HCT116 (cell line): ENCODE data around the gene TNFRSF9. TPM values are rescaled to one million over a fixed set of nuclear protein-coding genes. Genes with fewer than 3 reads are reported as not detected.

ENCODE experiments used
- ATAC-seq: fragments of 200-7000 bp; cut with Tn5 transposase; 2 replicates; pipeline ENCODE4 v1.9.1; 2020; ENCODE audit warnings: mild to moderate bottlenecking, moderate library complexity
- BruUV-seq: library from RNA; stranded (reverse); fragments of 400-500 nt; replicated peaks from 2 replicates; lab custom pipeline; 2021; lab: Mats Ljungman, UMichigan
- CTCF ChIA-PET: fragments of 300-600 bp; sonication (Branson Sonifier 250); formaldehyde crosslinking; loops from one replicate; lab custom pipeline; 2021; ENCODE audit warnings: antibody characterized with exemption; lab: Charles Lee
- POLR2A ChIA-PET: fragments of 300-600, 350-600 bp; sonication (Branson Sonifier 250); formaldehyde crosslinking; loops from one replicate; lab custom pipeline; 2021; ENCODE audit warnings: antibody characterized with exemption; lab: Charles Lee
- RAD21 ChIA-PET, 2 experiments: fragments of 300-600 bp; sonication (Branson Sonifier 250); formaldehyde crosslinking; loops; one replicate each; lab custom pipeline; 2023; ENCODE audit warnings: low total read pairs in 2 of 2; ENCODE audit not compliant: uncharacterized antibody in 2 of 2, unreplicated experiment in 2 of 2, low non-redundant PET in 1 of 2; lab: Charles Lee
- DNase-seq: peaks from one replicate; pipeline ENCODE4 v3.0.0-alpha.2; 2010; ENCODE audit warnings: low read depth, low spot score
- H2AFZ ChIP-seq: fragments of 200-600 bp; shearing (Covaris generic), sonication (generic); 2 replicates; pipeline ENCODE4 v1.6.1; 2017; ENCODE audit warnings: low read depth, mixed run types, mixed read lengths, antibody characterized with exemption, low read length; ENCODE audit not compliant: poor library complexity, severe bottlenecking
- H3K27ac ChIP-seq: 2 replicates; pipeline ENCODE4 v1.5.1; 2012; ENCODE audit warnings: low read depth, low read length
- H3K27me3 ChIP-seq: fragments of 200-600 bp; sonication (generic); 2 replicates; pipeline ENCODE4 v1.6.1; 2016; ENCODE audit warnings: mixed run types, low read length, mixed read lengths; ENCODE audit not compliant: insufficient read depth
- H3K36me3 ChIP-seq, 2 experiments: fragments of 200-500 bp in 1 of 2; fragments of 200-600 bp in 1 of 2; sonication (Bioruptor generic) in 1 of 2; sonication (generic) in 1 of 2; 2 replicates each; pipeline versions ENCODE4 v1.5.1 to v1.6.1; 2014 to 2016; ENCODE audit warnings: low read length in 2 of 2, inconsistent platforms in 1 of 2, mixed read lengths in 1 of 2, mixed run types in 1 of 2; ENCODE audit not compliant: insufficient read depth in 2 of 2, control insufficient read depth in 1 of 2
- H3K4me1 ChIP-seq, 2 experiments: fragments of 200-600 bp in 1 of 2; sonication (generic) in 1 of 2; 2 replicates each; pipeline versions ENCODE4 v1.5.1 to v1.6.1; 2012 to 2017; ENCODE audit warnings: low read length in 2 of 2, inconsistent platforms in 1 of 2, mild to moderate bottlenecking in 1 of 2, mixed read lengths in 1 of 2, mixed run types in 1 of 2, moderate library complexity in 1 of 2; ENCODE audit not compliant: insufficient read depth in 2 of 2, control insufficient read depth in 1 of 2
- H3K4me2 ChIP-seq: fragments of 200-600 bp; sonication (generic); 2 replicates; pipeline ENCODE4 v1.6.1; 2017; ENCODE audit warnings: mixed run types, low read length, mixed read lengths
- H3K4me3 ChIP-seq, 2 experiments: fragments of 200-600 bp in 1 of 2; sonication (generic) in 1 of 2; replicated peaks in 1 of 2; 2 replicates each; pipeline ENCODE4 v1.5.1; 2011 to 2016; ENCODE audit warnings: low read length in 2 of 2, control low read depth in 1 of 2, low read depth in 1 of 2, mild to moderate bottlenecking in 1 of 2, mixed read lengths in 1 of 2, mixed run types in 1 of 2
- H3K79me2 ChIP-seq: fragments of 200-600 bp; sonication (generic); 2 replicates; pipeline ENCODE4 v1.6.1; 2017; ENCODE audit warnings: mild to moderate bottlenecking, mixed run types, low read length, moderate library complexity, mixed read lengths; ENCODE audit not compliant: insufficient read depth
- H3K9ac ChIP-seq: fragments of 200-600 bp; sonication (generic); 2 replicates; pipeline ENCODE4 v1.6.1; 2016; ENCODE audit warnings: low read length, mixed read lengths
- H3K9me2 ChIP-seq: fragments of 200-600 bp; sonication (generic), shearing (Covaris generic); 2 replicates; pipeline ENCODE4 v1.6.1; 2017; ENCODE audit warnings: mixed run types, mild to moderate bottlenecking, moderate library complexity; ENCODE audit not compliant: insufficient read depth
- H3K9me3 ChIP-seq, 2 experiments: fragments of 200-500 bp in 1 of 2; fragments of 200-600 bp in 1 of 2; sonication (Bioruptor generic) in 1 of 2; sonication (generic) in 1 of 2; 2 replicates each; pipeline ENCODE4 v1.6.1; 2014 to 2017; ENCODE audit warnings: low read length in 2 of 2, mixed read lengths in 2 of 2, inconsistent platforms in 1 of 2, low read depth in 1 of 2, mild to moderate bottlenecking in 1 of 2, mixed run types in 1 of 2, moderate library complexity in 1 of 2; ENCODE audit not compliant: control insufficient read depth in 1 of 2, insufficient read depth in 1 of 2
- H4K20me1 ChIP-seq: fragments of 200-600 bp; sonication (generic), shearing (Covaris generic); 2 replicates; pipeline ENCODE4 v1.6.1; 2017; ENCODE audit warnings: mixed run types, mild to moderate bottlenecking, moderate library complexity; ENCODE audit not compliant: insufficient read depth
- CBX3 ChIP-seq: IDR thresholded peaks from 2 replicates; pipeline ENCODE4 v1.6.1; 2012; ENCODE audit warnings: low read depth
- CEBPB ChIP-seq: IDR thresholded peaks from 2 replicates; pipeline ENCODE4 v1.6.1; 2012; ENCODE audit warnings: low read depth
- CTCF ChIP-seq, 3 experiments: fragments of 200-600 bp in 1 of 3; sonication (generic) in 1 of 3; IDR thresholded peaks in 2 of 3; conservative IDR thresholded peaks in 1 of 3; 2 replicates each; pipeline ENCODE4 v1.5.1; 2012 to 2017; ENCODE audit warnings: low read depth in 2 of 3, low read length in 2 of 3, antibody characterized with exemption in 1 of 3, borderline replicate concordance in 1 of 3, control low read depth in 1 of 3, mild to moderate bottlenecking in 1 of 3, mixed read lengths in 1 of 3, mixed run types in 1 of 3, moderate library complexity in 1 of 3; ENCODE audit not compliant: insufficient read depth in 1 of 3
- EGR1 ChIP-seq: IDR thresholded peaks from 2 replicates; pipeline ENCODE4 v1.6.1; 2012; ENCODE audit warnings: low read depth
- ELF1 ChIP-seq: IDR thresholded peaks from 2 replicates; pipeline ENCODE4 v1.6.1; 2012; ENCODE audit warnings: low read depth, borderline replicate concordance
- EZH2 ChIP-seq: fragments of 200-600 bp; sonication (generic); IDR thresholded peaks from 2 replicates; pipeline ENCODE4 v1.6.1; 2017; ENCODE audit warnings: antibody characterized with exemption, mixed run types
- EZH2phosphoT487 ChIP-seq: fragments of 200-600 bp; IDR thresholded peaks from 2 replicates; pipeline ENCODE4 v1.6.1; 2018; ENCODE audit warnings: antibody characterized with exemption, borderline replicate concordance
- JUND ChIP-seq: IDR thresholded peaks from 2 replicates; pipeline ENCODE4 v1.6.1; 2012
- MAX ChIP-seq: IDR thresholded peaks from 2 replicates; pipeline ENCODE4 v1.6.1; 2012
- POLR2A ChIP-seq: IDR thresholded peaks from 2 replicates; pipeline ENCODE4 v1.7.0; 2011; ENCODE audit warnings: borderline replicate concordance; ENCODE audit not compliant: insufficient read depth, insufficient read length; ENCODE audit errors: extremely low read depth
- SIN3A ChIP-seq: IDR thresholded peaks from 2 replicates; pipeline ENCODE4 v1.6.1; 2012; ENCODE audit warnings: low read depth
- SP1 ChIP-seq: IDR thresholded peaks from 2 replicates; pipeline ENCODE4 v1.6.1; 2012; ENCODE audit warnings: low read depth
- YY1 ChIP-seq: IDR thresholded peaks from 2 replicates; pipeline ENCODE4 v1.6.1; 2011; ENCODE audit warnings: low read length, low read depth, moderate library complexity, mild to moderate bottlenecking; ENCODE audit not compliant: insufficient replicate concordance; ENCODE audit errors: extremely low read depth
- ZBTB33 ChIP-seq: IDR thresholded peaks from 2 replicates; pipeline ENCODE4 v1.6.1; 2011; ENCODE audit warnings: mild to moderate bottlenecking, low read length, moderate library complexity; ENCODE audit not compliant: insufficient replicate concordance; ENCODE audit errors: extremely low read depth
- ZFX ChIP-seq: fragments of 450-650 bp; IDR thresholded peaks from 2 replicates; pipeline ENCODE4 v1.6.1; 2017
- intact Hi-C: fragments of 100-400 bp; cut with micrococcal nuclease; formaldehyde crosslinking; loops from 2 replicates; pipeline ENCODE4 v1.10.0; 2022
- total RNA-seq: library from RNA; stranded (reverse); gene quantifications from one replicate; pipeline ENCODE4 v1.2.1, GENCODE V29; 2021; ENCODE audit not compliant: unreplicated experiment
- TF ChIP-seq, protein P1 (sequence below): IDR thresholded peaks from 2 replicates; pipeline ENCODE4 v1.6.1; 2012
- TF ChIP-seq, protein P2 (sequence below): IDR thresholded peaks from 2 replicates; pipeline ENCODE4 v1.6.1; 2012; ENCODE audit warnings: low read depth

Gene TNFRSF9
- total RNA-seq, 1 experiment from 2014 or later = 0.20 TPM

- no peaks in the 10 kb centered on the region for H3K9me2 ChIP-seq
- no peaks in the 10 kb centered on the region for H3K9me3 ChIP-seq
- H3K4me1 ChIP-seq = no peaks in the 10 kb centered on the region
- H3K4me3 ChIP-seq = no peak overlapping the region
- no peaks in the 10 kb centered on the region for H3K79me2 ChIP-seq
- TF ChIP-seq POLR2A = no peak
- no peak for TF ChIP-seq SIN3A
- TF ChIP-seq CEBPB = no peak
- TF ChIP-seq, protein P1, sequence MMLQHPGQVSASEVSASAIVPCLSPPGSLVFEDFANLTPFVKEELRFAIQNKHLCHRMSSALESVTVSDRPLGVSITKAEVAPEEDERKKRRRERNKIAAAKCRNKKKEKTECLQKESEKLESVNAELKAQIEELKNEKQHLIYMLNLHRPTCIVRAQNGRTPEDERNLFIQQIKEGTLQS = no peak
- no peak for TF ChIP-seq JUND
- no peak for TF ChIP-seq SP1
- TF ChIP-seq EZH2phosphoT487 = no peak
- TF ChIP-seq YY1 = no peak
- no peak for TF ChIP-seq EGR1
- TF ChIP-seq CBX3 = no peak
- TF ChIP-seq ELF1 = no peak
- no peak for TF ChIP-seq EZH2
- TF ChIP-seq, protein P2, sequence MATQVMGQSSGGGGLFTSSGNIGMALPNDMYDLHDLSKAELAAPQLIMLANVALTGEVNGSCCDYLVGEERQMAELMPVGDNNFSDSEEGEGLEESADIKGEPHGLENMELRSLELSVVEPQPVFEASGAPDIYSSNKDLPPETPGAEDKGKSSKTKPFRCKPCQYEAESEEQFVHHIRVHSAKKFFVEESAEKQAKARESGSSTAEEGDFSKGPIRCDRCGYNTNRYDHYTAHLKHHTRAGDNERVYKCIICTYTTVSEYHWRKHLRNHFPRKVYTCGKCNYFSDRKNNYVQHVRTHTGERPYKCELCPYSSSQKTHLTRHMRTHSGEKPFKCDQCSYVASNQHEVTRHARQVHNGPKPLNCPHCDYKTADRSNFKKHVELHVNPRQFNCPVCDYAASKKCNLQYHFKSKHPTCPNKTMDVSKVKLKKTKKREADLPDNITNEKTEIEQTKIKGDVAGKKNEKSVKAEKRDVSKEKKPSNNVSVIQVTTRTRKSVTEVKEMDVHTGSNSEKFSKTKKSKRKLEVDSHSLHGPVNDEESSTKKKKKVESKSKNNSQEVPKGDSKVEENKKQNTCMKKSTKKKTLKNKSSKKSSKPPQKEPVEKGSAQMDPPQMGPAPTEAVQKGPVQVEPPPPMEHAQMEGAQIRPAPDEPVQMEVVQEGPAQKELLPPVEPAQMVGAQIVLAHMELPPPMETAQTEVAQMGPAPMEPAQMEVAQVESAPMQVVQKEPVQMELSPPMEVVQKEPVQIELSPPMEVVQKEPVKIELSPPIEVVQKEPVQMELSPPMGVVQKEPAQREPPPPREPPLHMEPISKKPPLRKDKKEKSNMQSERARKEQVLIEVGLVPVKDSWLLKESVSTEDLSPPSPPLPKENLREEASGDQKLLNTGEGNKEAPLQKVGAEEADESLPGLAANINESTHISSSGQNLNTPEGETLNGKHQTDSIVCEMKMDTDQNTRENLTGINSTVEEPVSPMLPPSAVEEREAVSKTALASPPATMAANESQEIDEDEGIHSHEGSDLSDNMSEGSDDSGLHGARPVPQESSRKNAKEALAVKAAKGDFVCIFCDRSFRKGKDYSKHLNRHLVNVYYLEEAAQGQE = no peak
- no peak for TF ChIP-seq CTCF (IDR thresholded peaks at IDR 0.05 in 2 of 3, conservative IDR thresholded peaks at IDR 0.05 in 1 of 3; ENCODE audit: borderline replicate concordance in 1 of 3, insufficient read depth in 1 of 3, low read depth in 2 of 3, low read length in 2 of 3)
- TF ChIP-seq MAX = no peak
- no peak for TF ChIP-seq ZFX
- no peak for TF ChIP-seq ZBTB33
- TF ChIP-seq, all 23 proteins: peak for 0
- intact Hi-C loops = no loop called here
- no peaks in the 10 kb centered on the region for H4K20me1 ChIP-seq
- BruUV-seq = no TSS peak
- ChIA-PET RAD21 (no interaction called here), CTCF (no interaction called here), POLR2A (no interaction called here)
- no peak for ATAC-seq
- DNase-seq = no peak
- no peak overlapping the region for H3K4me2 ChIP-seq
- no peaks in the 10 kb centered on the region for H3K36me3 ChIP-seq
- H3K9ac ChIP-seq = no peak overlapping the region
- no peaks in the 10 kb centered on the region for H3K27me3 ChIP-seq
- H3K27ac ChIP-seq = no peak overlapping the region
- no peak overlapping the region for H2AFZ ChIP-seq
These were observed 12.4 kb downstream of the TNFRSF9 start for GRCh38 chr1:7928247-7928646.
